NCI-H2227 (cell line): Measurements from ENCODE around the gene NTN4.
"Not testable (repeated sequence)": the region's sequence is repeated elsewhere in the genome, so short reads cannot be mapped to it uniquely, and the experiment has no call there.

Experiments
- DNase-seq: peaks from one replicate; lab custom pipeline; 2025; ENCODE audit not compliant: unreplicated experiment; lab: John Stamatoyannopoulos, UW

The NTN4 gene

GRCh38 chr12:95756362-95756761 is 34.2 kb downstream of the NTN4 start:
- no peak for DNase-seq

DNA sequence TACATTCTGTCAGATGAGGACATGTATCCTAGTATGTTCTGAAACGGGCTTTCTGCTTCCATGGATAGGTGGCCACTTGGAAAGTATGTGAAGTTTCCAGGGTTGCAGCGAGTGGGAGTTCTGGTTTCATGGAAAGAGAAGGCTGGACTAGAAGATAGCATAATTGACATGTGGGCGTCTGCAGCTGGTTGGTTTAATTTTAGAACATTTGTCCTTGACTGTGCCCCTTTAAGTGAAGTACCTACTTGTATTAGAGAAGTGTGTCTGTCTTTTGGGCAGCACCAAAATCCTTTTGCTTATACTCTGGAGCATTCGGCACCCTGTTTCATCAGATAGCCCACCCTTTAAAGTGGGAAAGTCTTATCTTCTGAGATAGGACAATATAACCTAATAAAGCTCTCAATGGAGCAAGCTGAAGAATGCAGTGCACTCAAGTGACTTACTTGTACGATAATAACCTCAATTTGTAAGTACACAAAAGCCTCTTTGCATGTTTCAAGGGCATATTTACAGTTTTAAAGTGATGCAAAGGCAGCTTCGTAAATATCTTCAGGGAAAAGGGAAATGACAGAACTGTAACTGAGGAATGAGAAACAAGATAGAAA is 35.2 kb downstream of the NTN4 start:
- no peak for DNase-seq

GRCh38 chr12:95746062-95746461 is 44.5 kb downstream of the NTN4 start:
- not testable (repeated sequence) for DNase-seq

DNA sequence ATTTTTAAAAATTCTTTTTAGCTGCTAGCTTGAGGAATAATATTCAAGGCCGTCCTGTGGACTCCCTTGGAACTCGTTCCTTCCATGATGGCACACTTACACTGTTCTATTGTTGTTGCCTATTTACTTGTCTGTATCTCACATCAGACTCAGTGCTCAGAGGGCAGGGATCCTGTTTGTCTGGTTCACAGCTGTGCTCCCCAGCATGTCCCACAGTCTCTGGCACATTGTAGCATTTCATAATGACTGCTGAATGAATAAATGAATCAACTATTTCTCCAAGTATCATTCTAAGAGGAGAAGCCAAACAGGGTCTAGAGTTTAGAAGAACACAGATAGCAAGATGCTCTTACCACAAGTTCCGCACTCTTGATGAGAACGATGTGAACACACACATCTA is 48.0 kb downstream of the NTN4 start:
- no peak for DNase-seq

DNA sequence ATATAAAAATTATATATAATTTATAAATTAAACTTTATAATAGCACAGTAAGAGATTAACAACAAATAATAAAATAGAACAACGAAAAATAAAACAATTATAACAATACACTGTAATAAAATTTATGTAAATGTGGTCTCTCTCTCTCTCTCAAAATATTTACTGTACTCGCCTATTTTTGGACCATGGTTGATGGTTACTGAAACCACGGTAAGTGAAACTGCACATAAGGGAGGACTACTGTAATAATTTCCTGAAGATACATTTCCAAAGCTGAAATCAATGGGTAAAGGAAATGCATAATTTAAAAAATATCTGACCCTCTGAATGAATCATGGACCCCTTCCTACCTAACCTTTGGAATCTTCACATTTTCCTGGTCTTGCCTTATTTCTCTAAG is 48.9 kb downstream of the NTN4 start:
- DNase-seq, result no peak

- DNase-seq, result no peak
Observed at GRCh38 chr12:95740751-95741150, 49.8 kb downstream of the NTN4 start.

- no peak for DNase-seq
Observed at GRCh38 chr12:95739561-95740313, 50.8 kb downstream of the NTN4 start.

DNA sequence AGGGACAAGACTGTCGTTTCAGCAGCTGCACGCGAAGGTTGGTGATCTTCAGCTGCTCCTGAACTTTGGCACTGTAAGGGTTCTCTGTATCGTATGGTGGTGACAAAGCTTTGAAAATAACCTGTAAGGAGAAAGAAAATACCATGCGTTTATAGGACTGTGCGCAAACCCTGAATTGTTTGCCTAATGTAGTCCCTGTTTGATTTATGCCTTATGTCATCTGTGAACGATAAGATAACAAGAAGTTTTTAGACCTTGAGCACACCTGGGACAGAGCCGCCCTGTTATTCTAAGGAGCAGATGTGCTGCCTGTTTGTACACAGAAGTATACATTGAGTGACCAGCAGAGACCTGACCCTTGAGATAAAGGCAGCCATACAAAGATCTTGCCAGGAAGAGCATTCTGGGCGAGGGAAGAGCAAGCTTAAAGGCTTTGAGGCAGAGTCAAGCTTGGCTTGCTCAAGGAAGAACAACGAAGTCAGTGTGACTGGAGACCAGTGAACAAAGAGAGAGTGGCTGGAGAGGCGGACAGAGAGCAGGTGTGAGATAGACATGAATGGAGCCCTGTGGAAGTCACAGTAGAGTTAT is 52.4 kb downstream of the NTN4 start:
- no peak for DNase-seq

- no peak for DNase-seq
Observed at GRCh38 chr12:95736631-95737030, 53.9 kb downstream of the NTN4 start.

- DNase-seq, result not testable (repeated sequence)
Observed at GRCh38 chr12:95735728-95736127, 54.8 kb downstream of the NTN4 start.

GRCh38 chr12:95733141-95733825 is 57.3 kb downstream of the NTN4 start:
- DNase-seq, result peak; percentile 77

DNA sequence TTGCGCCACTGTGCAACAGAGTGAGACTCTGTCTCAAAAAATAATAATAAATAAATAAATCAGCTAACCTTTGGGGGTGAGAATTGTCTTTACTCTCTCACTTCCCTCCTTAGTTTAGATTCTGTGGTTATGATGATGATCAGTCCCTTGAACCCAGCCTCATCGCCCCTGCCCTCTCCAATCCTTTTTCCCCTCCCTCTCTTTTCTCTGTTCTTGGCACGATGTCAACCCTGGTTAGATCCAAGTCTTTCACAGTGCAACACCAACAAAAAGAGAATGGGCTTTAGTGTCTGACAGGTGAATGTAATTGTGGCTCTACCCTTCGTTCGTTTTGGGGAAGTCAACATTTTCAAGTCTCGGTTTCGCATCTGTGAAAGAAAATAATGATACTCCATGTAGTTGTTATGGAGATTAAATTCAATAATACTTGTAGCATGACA is 59.0 kb downstream of the NTN4 start:
- DNase-seq, result no peak

DNA sequence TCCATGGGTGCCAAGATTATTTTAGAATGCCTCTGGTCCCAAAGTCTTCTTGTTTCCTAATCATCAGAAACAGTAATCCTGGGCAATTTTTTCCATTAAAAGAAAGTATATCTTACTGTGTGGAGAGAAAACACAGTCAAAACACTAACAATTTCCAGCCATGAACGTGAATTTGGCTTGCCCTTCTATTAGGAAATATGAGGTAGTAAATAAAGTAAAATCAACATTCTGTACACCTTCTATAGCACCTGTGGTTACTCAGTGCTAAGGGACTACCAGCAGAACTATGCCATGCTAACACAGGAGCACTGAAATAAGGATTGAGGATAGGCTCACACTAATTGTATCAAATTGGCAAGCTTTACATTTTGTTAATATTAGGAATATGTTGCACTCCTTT is 60.1 kb downstream of the NTN4 start:
- no peak for DNase-seq

- no peak for DNase-seq
Observed at GRCh38 chr12:95726903-95727302, 63.7 kb downstream of the NTN4 start.

GRCh38 chr12:95724767-95725166 is 65.8 kb downstream of the NTN4 start:
- no peak for DNase-seq

DNA sequence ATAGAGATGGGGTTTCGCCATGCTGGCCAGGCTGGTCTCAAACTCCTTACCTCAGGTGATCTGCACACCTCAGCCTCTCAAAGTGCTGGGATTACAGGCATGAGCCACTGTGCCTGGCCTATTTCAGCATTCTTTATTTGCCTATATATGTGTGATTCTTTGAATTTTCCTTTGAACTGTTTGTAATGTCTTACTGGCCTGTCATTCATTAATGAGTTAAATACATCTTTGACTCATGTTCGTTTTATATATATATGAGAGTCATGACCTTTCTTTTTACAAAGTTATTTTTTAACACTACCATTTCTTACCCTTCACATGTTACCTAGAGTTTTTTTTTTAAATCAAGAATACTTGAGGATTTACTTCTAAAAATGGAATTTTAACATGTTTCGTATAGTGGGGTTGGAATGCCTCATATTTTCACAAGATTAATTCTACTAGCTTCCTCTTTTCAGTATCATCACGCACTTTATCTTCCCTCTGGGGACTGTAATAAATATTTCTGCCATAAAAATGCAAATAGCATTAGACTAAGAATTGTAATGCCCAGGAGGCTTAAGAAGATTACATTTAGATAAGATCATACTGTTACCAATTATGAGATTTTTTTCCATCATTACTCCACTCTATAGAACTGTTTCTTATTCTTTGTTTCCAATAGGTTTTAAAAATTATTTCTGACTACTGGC is 66.7 kb downstream of the NTN4 start:
- no peak for DNase-seq

DNA sequence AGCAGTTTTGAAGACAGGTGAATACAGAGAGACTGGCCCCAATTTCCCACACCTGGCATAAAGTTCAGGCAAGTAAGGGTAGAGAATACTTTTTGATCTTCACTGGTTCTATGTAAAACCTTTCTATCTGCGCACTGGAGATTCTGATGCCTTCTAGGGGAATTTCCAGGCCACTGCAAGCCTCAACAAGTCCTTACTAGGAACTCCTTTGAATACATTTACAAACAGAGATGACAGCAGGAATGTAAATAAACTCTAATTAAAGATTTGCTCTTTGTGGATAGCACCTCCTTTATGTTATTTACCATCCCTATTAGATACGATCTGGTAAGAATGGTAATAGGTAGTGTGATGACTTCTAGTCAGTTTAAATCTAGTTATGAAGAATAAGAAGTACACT is 69.2 kb downstream of the NTN4 start:
- DNase-seq, result peak; percentile 3

DNA sequence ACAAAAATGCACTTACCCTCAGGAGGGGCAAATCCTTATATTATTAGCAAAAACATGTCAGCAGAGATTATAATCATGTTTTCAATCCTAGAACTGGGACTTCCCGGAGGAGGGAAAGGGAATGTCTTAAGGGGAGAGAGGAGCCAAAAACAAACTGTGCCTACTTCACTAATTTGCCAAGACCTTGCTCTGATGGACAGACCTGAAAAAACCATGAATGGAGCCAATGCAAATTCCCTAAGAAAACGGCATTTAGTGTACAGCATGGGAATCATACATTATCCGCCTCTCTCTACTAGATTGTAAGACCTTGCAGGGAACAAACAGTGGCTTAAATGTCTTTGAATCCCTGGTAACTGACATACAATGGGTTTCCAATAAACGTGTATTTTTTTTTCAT is 70.4 kb downstream of the NTN4 start:
- no peak for DNase-seq

GRCh38 chr12:95718772-95719171 is 71.8 kb downstream of the NTN4 start:
- no peak for DNase-seq

- no peak for DNase-seq
Observed at GRCh38 chr12:95718006-95718431, 72.5 kb downstream of the NTN4 start.

DNA sequence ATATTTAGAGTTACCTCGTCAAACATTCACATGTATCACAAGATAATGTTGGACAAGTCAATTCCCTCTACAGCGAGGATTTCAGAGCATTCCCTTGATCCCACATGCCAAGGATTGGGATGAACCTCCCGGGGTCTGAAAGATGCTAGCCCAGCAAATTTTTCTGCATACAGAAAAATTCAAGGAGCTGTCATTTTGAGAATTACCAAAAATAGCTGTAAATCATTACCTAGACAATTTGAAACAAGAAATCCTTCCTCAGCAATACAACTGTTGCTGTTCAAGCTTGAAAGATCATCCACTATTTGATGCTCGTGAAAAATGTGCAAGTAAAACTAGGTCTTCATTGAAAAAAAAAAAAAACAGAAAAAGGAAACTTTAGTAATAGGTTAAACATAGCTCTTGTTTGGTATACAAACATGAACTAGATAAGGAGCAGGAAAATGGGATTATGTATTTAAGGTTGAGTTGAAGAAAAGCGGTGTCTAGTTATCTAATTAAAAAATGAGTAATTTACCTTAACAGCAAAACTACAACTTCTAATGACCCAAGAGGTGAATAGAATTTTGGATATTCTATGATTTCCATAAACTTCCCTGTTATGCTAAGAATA is 73.1 kb downstream of the NTN4 start:
- DNase-seq, result no peak
